HepG2 (cell line): Measurements from ENCODE around the gene HACD2. TPM values are rescaled to one million over a fixed set of nuclear protein-coding genes. Genes with fewer than 3 reads are reported as not detected.

Source experiments
- ATAC-seq: fragments of 200-7000 bp; cut with Tn5 transposase; 3 replicates; pipeline ENCODE4 v1.9.1; 2020; ENCODE audit warnings: mild to moderate bottlenecking, moderate library complexity
- BruUV-seq: library from RNA; stranded (reverse); fragments of 400-500 nt; replicated peaks from 2 replicates; lab custom pipeline; 2021; lab: Mats Ljungman, UMichigan
- CTCF ChIA-PET: fragments of 300-600 bp; formaldehyde crosslinking; extraction: SDS; loops from one replicate; lab custom pipeline; 2021; ENCODE audit warnings: low total read pairs, inconsistent platforms, low intra/inter-chr PET ratio; lab: Yijun Ruan, JAX
- POLR2A ChIA-PET: fragments of 350-600 bp; sonication (Branson Sonifier 250); formaldehyde crosslinking; loops from one replicate; lab custom pipeline; 2020; ENCODE audit warnings: antibody characterized with exemption, inconsistent platforms; lab: Yijun Ruan, JAX
- DNase-seq: peaks from one replicate; pipeline ENCODE4 v3.0.0-alpha.2; 2015; ENCODE audit warnings: low spot score
- FAIRE-seq: peaks from 3 replicates; lab custom pipeline; 2011; peaks lifted over from hg19 to GRCh38; lab: Jason Lieb, UNC
- H2AFZ ChIP-seq: one replicate; pipeline ENCODE4 v1.6.1; 2011; ENCODE audit warnings: low read length, inconsistent platforms
- H3K27ac ChIP-seq: fragments of 300-600 bp; 3 replicates; pipeline ENCODE4 v1.8.0; 2011; ENCODE audit warnings: mixed run types, mild to moderate bottlenecking, mixed read lengths, low read length, inconsistent platforms; ENCODE audit not compliant: insufficient read depth; ENCODE audit errors: extremely low read length
- H3K27me3 ChIP-seq, 2 experiments: fragments of 200-600 bp in 1 of 2; 2 replicates in 1 of 2; 3 replicates in 1 of 2; pipeline versions ENCODE4 v1.6.0 to v1.8.0; 2011; ENCODE audit warnings: low read length in 2 of 2, mild to moderate bottlenecking in 2 of 2, moderate library complexity in 2 of 2, inconsistent platforms in 1 of 2; ENCODE audit not compliant: insufficient read depth in 2 of 2, control insufficient read depth in 1 of 2
- H3K36me3 ChIP-seq, 2 experiments: fragments of 200-600 bp in 1 of 2; replicated peaks in 1 of 2; 2 replicates in 1 of 2; 3 replicates in 1 of 2; pipeline versions ENCODE4 v1.5.1 to v1.8.0; 2011; ENCODE audit warnings: low read length in 2 of 2, inconsistent platforms in 1 of 2; ENCODE audit not compliant: insufficient read depth in 2 of 2, control insufficient read depth in 1 of 2
- H3K4me1 ChIP-seq: 2 replicates; pipeline ENCODE4 v1.5.1; 2012; ENCODE audit warnings: low read length, inconsistent platforms; ENCODE audit not compliant: insufficient read depth
- H3K4me2 ChIP-seq: 2 replicates; pipeline ENCODE4 v1.6.0; 2011; ENCODE audit warnings: low read depth, low read length, inconsistent platforms
- H3K4me3 ChIP-seq, 3 experiments: fragments of 200-600 bp in 1 of 3; sonication (generic), shearing (Covaris generic) in 1 of 3; replicated peaks in 1 of 3; 2 replicates each; pipeline ENCODE4 v1.5.1; 2011 to 2016; ENCODE audit warnings: low read length in 3 of 3, inconsistent platforms in 2 of 3, low read depth in 2 of 3, mild to moderate bottlenecking in 2 of 3, control low read depth in 1 of 3, mixed read lengths in 1 of 3; ENCODE audit not compliant: insufficient read depth in 1 of 3
- H3K79me2 ChIP-seq: one replicate; pipeline ENCODE4 v1.6.1; 2011; ENCODE audit warnings: low read length, inconsistent platforms; ENCODE audit not compliant: insufficient read depth
- H3K9ac ChIP-seq: 2 replicates; pipeline ENCODE4 v1.6.0; 2011; ENCODE audit warnings: mild to moderate bottlenecking, low read depth, low read length, inconsistent platforms; ENCODE audit not compliant: insufficient read depth
- H3K9me3 ChIP-seq: 2 replicates; pipeline ENCODE4 v1.5.1; 2012; ENCODE audit warnings: mild to moderate bottlenecking, low read length
- H4K20me1 ChIP-seq: 2 replicates; pipeline ENCODE4 v1.6.0; 2011; ENCODE audit warnings: inconsistent platforms, mild to moderate bottlenecking, low read length, moderate library complexity; ENCODE audit not compliant: insufficient read depth
- ASH2L ChIP-seq: fragments of 300-600, 200-600 bp; sonication (generic); IDR thresholded peaks from 2 replicates; pipeline ENCODE4 v1.7.0; 2017; ENCODE audit warnings: low read depth, mild to moderate bottlenecking, moderate library complexity, mixed read lengths, low read length; ENCODE audit not compliant: insufficient read length
- IKZF5 ChIP-seq: IDR thresholded peaks from 2 replicates; pipeline ENCODE4 v1.6.1; 2018; ENCODE audit warnings: missing genetic modification reagents, mild to moderate bottlenecking, missing compliant biosample characterization
- KDM2A ChIP-seq: sonication (generic); formaldehyde crosslinking; IDR thresholded peaks from 2 replicates; pipeline ENCODE4 v1.4.0; 2020; ENCODE audit warnings: low read depth, missing genetic modification reagents, borderline replicate concordance
- MYPOP ChIP-seq: sonication (generic); formaldehyde crosslinking; IDR thresholded peaks from 2 replicates; pipeline ENCODE4 v1.8.1; 2023; ENCODE audit warnings: mild to moderate bottlenecking, moderate library complexity, missing genetic modification reagents
- PCBP2 ChIP-seq: fragments of 200-400 bp; formaldehyde crosslinking; optimal IDR thresholded peaks from 2 replicates; pipeline ENCODE3; 2018; ENCODE audit warnings: low read length, low read depth; ENCODE audit not compliant: poor library complexity, severe bottlenecking
- SMAD3 ChIP-seq: sonication (generic); formaldehyde crosslinking; IDR thresholded peaks from 2 replicates; pipeline ENCODE4 v1.4.0; 2020; ENCODE audit warnings: missing genetic modification reagents
- SMC3 ChIP-seq: IDR thresholded peaks from 2 replicates; pipeline ENCODE4 v1.6.1; 2011; ENCODE audit warnings: low read length, improper control_type of control experiment
- STAG1 ChIP-seq: sonication (generic); formaldehyde crosslinking; IDR thresholded peaks from 2 replicates; pipeline ENCODE4 v1.4.0; 2020; ENCODE audit warnings: missing genetic modification reagents
- TOPORS ChIP-seq: sonication (generic); formaldehyde crosslinking; IDR thresholded peaks from 2 replicates; pipeline ENCODE4 v1.8.0; 2023; ENCODE audit warnings: mild to moderate bottlenecking, missing genetic modification reagents
- ZBTB37 ChIP-seq: sonication (generic); formaldehyde crosslinking; IDR thresholded peaks from 2 replicates; pipeline ENCODE4 v1.4.0; 2020; ENCODE audit warnings: mild to moderate bottlenecking, missing genetic modification reagents
- ZNF468 ChIP-seq: sonication (generic); formaldehyde crosslinking; IDR thresholded peaks from 2 replicates; pipeline ENCODE4 v1.8.0; 2022; ENCODE audit warnings: mild to moderate bottlenecking, moderate library complexity, missing genetic modification reagents
- ZNF674 ChIP-seq: sonication (generic); formaldehyde crosslinking; IDR thresholded peaks from 2 replicates; pipeline ENCODE4 v1.5.0; 2020; ENCODE audit warnings: low read depth, mild to moderate bottlenecking, missing genetic modification reagents
- ZNF746 ChIP-seq: sonication (generic); formaldehyde crosslinking; IDR thresholded peaks from 2 replicates; pipeline ENCODE4 v1.8.0; 2022; ENCODE audit warnings: mild to moderate bottlenecking, missing genetic modification reagents
- WGBS: methylation state at CpG from one replicate; pipeline ENCODE4 v1.1.6; 2017; ENCODE audit warnings: low lambda C conversion rate; 5-methylcytosine and 5-hydroxymethylcytosine counted together
- in situ Hi-C: cut with HindIII; loops from 2 replicates; pipeline ENCODE4 v1.10.0; 2017; ENCODE audit warnings: low pct_unique_long_range_greater_than_20kb; ENCODE audit not compliant: extremely low pct_ligation_motif_present
- intact Hi-C: fragments of 100-400 bp; cut with micrococcal nuclease; formaldehyde crosslinking; loops from one replicate; pipeline ENCODE4 v1.10.0; 2022; ENCODE audit not compliant: unreplicated experiment
- polyA plus RNA-seq, 8 experiments: library from polyadenylated mRNA; depleted of rRNA in 3 of 8; stranded (reverse) in 7 of 8; unstranded in 1 of 8; fragments of >200 nt; fragmentation: Illumina TruSeq in 4 of 8; extraction: Trizol in 4 of 8; gene quantifications; 2 replicates each; pipeline versions ENCODE4 v1.2.1 to v1.2.3, GENCODE V29; 2011 to 2016; ENCODE audit warnings: low read depth in 4 of 8, missing spikeins in 1 of 8, mixed read lengths in 1 of 8; ENCODE audit not compliant: insufficient read depth in 1 of 8
- total RNA-seq, 5 experiments: library from RNA; depleted of rRNA; stranded (reverse); fragments of >200 nt; fragmentation: Illumina TruSeq; extraction: Trizol; gene quantifications; 2 replicates each; pipeline ENCODE4 v1.2.3, GENCODE V29; 2016; ENCODE audit warnings: low read depth in 1 of 5

HACD2 gene
- total and polyA plus RNA-seq, 2 of the 13 experiments (the other 11 are each of a cell fraction or from before 2014, with no cell fraction given), result 47.0 to 50.4 TPM

- H3K9ac ChIP-seq, result no peak overlapping the region
- no TSS peak for BruUV-seq
- ATAC-seq (no peak), DNase-seq (no peak), FAIRE-seq (no peak)
- H3K4me3 ChIP-seq, result no peak overlapping the region
- in situ Hi-C loops, result no loop called here
- H3K36me3 ChIP-seq, result peaks cover 7 to 36% of the 10 kb centered on the region in 2 experiments; a peak in 4 of 5 replicates
- H3K9me3 ChIP-seq, result no peaks in the 10 kb centered on the region
- peaks cover 10% of the 10 kb centered on the region for H3K4me1 ChIP-seq
- H3K27me3 ChIP-seq, result no peaks in the 10 kb centered on the region
- intact Hi-C loops, result no loop called here
- H3K27ac ChIP-seq, result no peak overlapping the region
- WGBS, result 97% methylated on average over 4 of the region's 4 CpGs
- no peak overlapping the region for H3K4me2 ChIP-seq
- no peak overlapping the region for H2AFZ ChIP-seq
- ChIA-PET POLR2A (no interaction called here), CTCF (no interaction called here)
- TF ChIP-seq MYPOP (CRISPR knock-in tag) (no peak), ZNF746 (no peak), TOPORS (CRISPR knock-in tag) (no peak), PCBP2 (no peak)
- no peaks in the 10 kb centered on the region for H3K79me2 ChIP-seq
- no peaks in the 10 kb centered on the region for H4K20me1 ChIP-seq
These were observed 92.8 kb downstream of the HACD2 start for GRCh38 chr3:123491966-123492587.

- POLR2A ChIA-PET, result no interaction called here
- Histone ChIP-seq H3K9me3 (no peaks in the 10 kb centered on the region), H3K79me2 (no peaks in the 10 kb centered on the region), H3K4me2 (no peak overlapping the region), H2AFZ (no peak overlapping the region), H3K4me3 (no peak overlapping the region), H3K9ac (no peak overlapping the region), H3K27ac (no peak overlapping the region), H3K36me3 (peaks cover 3 to 12% of the 10 kb centered on the region in 2 experiments; a peak in 3 of 5 replicates), H3K27me3 (no peaks in the 10 kb centered on the region), H4K20me1 (no peaks in the 10 kb centered on the region), H3K4me1 (peaks cover 13% of the 10 kb centered on the region)
- in situ Hi-C loops, result loop anchor here (5.0 kb wide), 1 partner anchor 157 kb away; no protein-coding TSS in a partner anchor
- ATAC-seq, result peak; percentile 71
- peak; percentile 27 for DNase-seq
- 19% methylated on average over 8 of the region's 8 CpGs for WGBS
- no TSS peak for BruUV-seq
- FAIRE-seq, result no peak
- CTCF ChIA-PET, result interaction anchor here (1.0 to 4.5 kb wide), 2 partner anchors 161 to 204 kb away, joined by 4 to 34 read pairs; no protein-coding TSS in a partner anchor
- intact Hi-C loops, result loop anchor here (1.0 to 5.0 kb wide), 2 partner anchors 160 to 1942 kb away; partner anchors contain the start of gene POLQ
- TF ChIP-seq SMC3 (peak; percentile 91), STAG1 (CRISPR knock-in tag) (peak; percentile 92), KDM2A (CRISPR knock-in tag) (peak; percentile 49; the same call in 1 of the 2 replicates), ZNF468 (no peak), ZNF674 (CRISPR knock-in tag) (no peak), ZBTB37 (CRISPR knock-in tag) (no peak), ASH2L (no peak), IKZF5 (CRISPR knock-in tag) (0 out of 2 replicates have a peak, but pooled peaks have one; percentile 37), SMAD3 (CRISPR knock-in tag) (0 out of 2 replicates have a peak, but pooled peaks have one; percentile 44)
These were observed 95.4 kb downstream of the HACD2 start for GRCh38 chr3:123489400-123490004.
